AG04450 (cell line): ENCODE results near the gene OGFOD2. TPM values are rescaled to one million over a fixed set of nuclear protein-coding genes. Genes with fewer than 3 reads are reported as not detected.

Experiments used
- CTCF ChIA-PET: fragments of 300-600, 350-600 bp; formaldehyde crosslinking; extraction: SDS; loops from one replicate; lab custom pipeline; 2022; ENCODE audit warnings: antibody characterized with exemption, inconsistent platforms; lab: Charles Lee
- POLR2A ChIA-PET: fragments of 350-600 bp; formaldehyde crosslinking; extraction: SDS; loops from one replicate; lab custom pipeline; 2021; ENCODE audit warnings: antibody characterized with exemption, inconsistent platforms; lab: Yijun Ruan, JAX
- DNase-seq: peaks from one replicate; pipeline ENCODE4 v3.0.0-alpha.2; 2011; ENCODE audit warnings: low read depth, low spot score
- H3K27ac ChIP-seq: one replicate; pipeline ENCODE4 v1.5.1; 2012; ENCODE audit warnings: low read depth, low read length, control low read depth
- H3K27me3 ChIP-seq: one replicate; pipeline ENCODE4 v1.6.0; 2012; ENCODE audit warnings: low read length; ENCODE audit not compliant: control insufficient read depth, insufficient read depth
- H3K4me3 ChIP-seq: 2 replicates; pipeline ENCODE4 v1.5.1; 2011; ENCODE audit warnings: mild to moderate bottlenecking, low read depth, low read length, control low read depth
- H3K9me3 ChIP-seq: 2 replicates; pipeline ENCODE4 v1.5.1; 2012; ENCODE audit warnings: low read length; ENCODE audit not compliant: control insufficient read depth, insufficient read depth
- CTCF ChIP-seq: IDR thresholded peaks from 2 replicates; pipeline ENCODE4 v1.5.1; 2011; ENCODE audit warnings: low read depth, low read length, control low read depth, inconsistent platforms
- polyA plus RNA-seq: library from polyadenylated mRNA; depleted of rRNA; stranded (reverse); fragments of >200 nt; gene quantifications from 2 replicates; pipeline ENCODE4 v1.2.3, GENCODE V29; 2011

The OGFOD2 gene
- polyA plus RNA-seq, 1 experiment, result 6.1 TPM

DNA sequence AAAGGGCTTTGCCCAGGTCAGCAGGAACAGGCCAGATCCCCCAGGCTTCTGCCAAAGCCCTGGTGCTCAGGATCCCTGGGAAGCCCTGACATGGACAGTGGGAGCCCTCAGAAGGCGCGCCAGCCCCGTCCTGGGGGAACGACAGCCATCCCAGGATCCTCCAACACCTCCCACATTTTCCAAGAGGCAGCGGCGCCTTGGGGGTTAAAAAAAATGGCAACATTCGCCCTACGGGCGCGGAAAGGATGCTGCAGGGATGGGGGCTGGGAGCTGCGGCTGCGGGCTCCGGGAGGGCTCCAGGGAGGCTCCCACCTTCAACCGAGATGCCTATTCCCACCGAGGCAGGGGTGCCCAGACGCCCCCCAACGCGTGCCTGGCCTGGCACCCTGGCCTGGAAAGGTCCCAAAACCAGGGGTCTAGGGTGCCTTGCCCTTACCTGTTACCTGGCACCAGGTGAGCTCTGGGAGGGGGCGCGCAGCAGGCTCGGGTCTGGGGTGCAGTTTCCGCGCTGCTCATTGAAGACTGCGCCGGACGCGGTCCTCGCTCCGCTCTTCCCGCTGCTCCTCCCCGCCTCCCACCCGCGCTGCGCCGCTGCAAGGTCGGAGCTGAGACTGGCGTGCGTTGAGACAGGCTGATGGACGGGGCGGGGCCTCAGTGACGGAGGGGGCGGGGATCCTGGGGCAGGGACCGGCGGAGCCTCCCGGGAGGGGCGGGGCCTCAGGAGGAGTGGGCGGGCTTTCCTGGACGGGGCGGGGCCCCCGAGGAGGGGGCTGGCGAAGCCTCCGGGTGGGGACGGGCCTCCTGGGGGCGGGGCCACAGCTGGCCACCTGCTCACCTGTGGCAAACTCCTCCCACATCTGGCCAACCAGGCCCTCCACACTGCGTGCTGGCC is 8.9 kb upstream of the OGFOD2 start, which contains the start of gene ABCB9:
ABCB9 (minus strand) TSS at position 613 of the 892 bp plus-strand sequence. CDS start 6,228 bp downstream, outside the sequence.
- POLR2A ChIA-PET, result interaction anchor here (0.6 to 2.8 kb wide), 6 partner anchors 9 to 328 kb away, joined by 3 to 17 read pairs (median 4); partner anchors contain the start of genes MPHOSPH9, MTRFR and OGFOD2
- no peaks in the 10 kb centered on the region for H3K9me3 ChIP-seq
- no peak within 1 kb of the TSS for H3K27ac ChIP-seq
- peak within 1 kb of the TSS; percentile 82 for H3K4me3 ChIP-seq
- peak; percentile 72 for DNase-seq
- H3K27me3 ChIP-seq, result no peaks in the 10 kb centered on the region
- CTCF ChIA-PET, result interaction anchor here (0.7 to 1.3 kb wide), 6 partner anchors 9 to 699 kb away, joined by 3 to 7 read pairs (median 4); partner anchors contain the start of gene OGFOD2
- no peak for TF ChIP-seq CTCF

DNA sequence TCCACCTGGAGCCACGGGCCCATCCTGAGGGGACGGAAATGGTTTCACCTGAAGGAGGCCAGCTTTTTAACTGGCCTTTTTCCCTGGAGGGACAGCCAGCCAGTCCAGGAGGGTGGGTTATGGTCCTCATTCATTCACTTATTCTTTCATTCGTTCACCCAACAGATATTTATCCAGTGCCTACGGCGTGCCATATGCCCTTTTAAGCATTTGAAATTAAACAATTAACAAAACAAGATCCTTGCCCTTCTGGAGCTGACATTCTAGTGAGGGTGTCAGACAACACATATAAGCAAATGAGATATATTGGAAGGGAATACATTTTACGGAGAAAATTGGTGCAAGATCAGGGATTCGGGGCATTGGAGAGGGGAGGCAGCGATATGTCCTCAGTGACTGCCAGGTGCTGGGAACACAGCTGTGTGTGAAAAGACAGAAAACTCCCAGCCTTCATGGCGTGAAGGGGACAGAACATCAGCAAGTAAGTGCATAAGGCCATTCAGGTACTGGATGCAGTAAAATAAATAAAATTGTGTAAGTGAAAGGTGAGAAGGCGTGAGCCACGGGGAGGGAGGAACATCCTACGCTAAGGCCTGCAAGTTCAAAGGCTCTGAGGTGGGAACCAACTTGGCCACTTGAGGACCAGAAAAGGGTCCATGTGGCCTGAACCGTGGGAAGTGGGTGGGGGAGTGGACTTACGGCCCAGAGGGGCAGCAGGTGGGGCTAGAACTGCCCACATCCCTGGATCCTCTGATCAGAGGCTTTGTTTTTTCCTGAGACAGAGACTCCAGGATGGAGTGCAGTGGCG is 8.1 kb upstream of the OGFOD2 start:
- CTCF ChIA-PET, result interaction anchor here (0.8 to 2.5 kb wide), 4 partner anchors 8 to 272 kb away, joined by 3 to 10 read pairs (median 6); partner anchors contain the start of gene OGFOD2
- Histone ChIP-seq H3K27ac (no peak overlapping the region), H3K27me3 (no peaks in the 10 kb centered on the region), H3K4me3 (no peak overlapping the region), H3K9me3 (no peaks in the 10 kb centered on the region)
- TF ChIP-seq CTCF, result no peak
- POLR2A ChIA-PET, result interaction anchor here (0.6 to 2.8 kb wide), 5 partner anchors 8 to 327 kb away, joined by 3 to 17 read pairs (median 4); partner anchors contain the start of genes MPHOSPH9, MTRFR and OGFOD2
- DNase-seq, result no peak

DNA sequence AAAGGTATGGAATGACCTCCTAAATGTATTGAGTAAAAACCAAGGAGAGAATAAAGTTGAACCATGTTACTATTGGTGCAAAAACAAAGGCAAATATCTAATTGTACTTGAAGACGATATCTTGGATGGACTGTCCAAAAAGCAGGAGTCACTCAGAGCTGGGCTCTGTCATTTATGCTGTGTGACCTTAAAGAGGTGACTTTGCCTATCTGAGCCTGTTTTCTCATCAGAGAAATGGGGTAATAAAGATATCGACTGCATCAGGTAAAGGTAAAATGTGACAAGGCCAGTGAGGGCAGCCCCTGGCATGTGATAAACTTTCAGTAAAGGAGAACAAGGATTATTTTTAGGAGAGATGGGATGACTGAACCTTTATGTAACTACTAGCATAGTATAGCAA is 6.9 kb upstream of the OGFOD2 start:
- Histone ChIP-seq H3K4me3 (no peak overlapping the region), H3K27me3 (no peaks in the 10 kb centered on the region), H3K27ac (no peak overlapping the region), H3K9me3 (no peaks in the 10 kb centered on the region)
- CTCF ChIA-PET, result interaction anchor here (2.5 kb wide), 1 partner anchor 270 kb away, joined by 10 read pairs; no protein-coding TSS in a partner anchor
- no peak for TF ChIP-seq CTCF
- DNase-seq, result no peak
- POLR2A ChIA-PET, result interaction anchor here (2.8 kb wide), 1 partner anchor 265 kb away, joined by 17 read pairs; the partner anchor contains the start of genes MPHOSPH9 and MTRFR

DNA sequence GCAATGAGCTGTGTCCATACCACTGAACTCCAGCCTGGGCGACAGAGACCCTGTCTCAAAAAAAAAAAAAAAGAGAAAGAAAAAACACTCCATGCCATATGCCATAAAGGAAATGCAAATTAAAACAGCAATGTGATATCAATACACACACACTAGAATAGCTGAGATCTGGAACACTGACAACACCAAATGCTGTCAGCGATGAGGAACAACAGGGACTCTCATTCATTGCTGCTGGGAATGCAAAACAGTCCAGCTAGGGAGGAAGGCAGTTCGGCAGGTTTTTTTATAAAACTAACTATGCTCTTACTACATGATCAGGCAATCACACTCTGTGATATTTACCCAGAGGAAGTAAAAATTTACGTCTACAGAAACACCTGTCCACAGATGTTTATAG is 5.4 kb upstream of the OGFOD2 start:
- CTCF ChIA-PET, result interaction anchor here (0.5 to 2.5 kb wide), 4 partner anchors 176 to 779 kb away, joined by 3 to 10 read pairs (median 6); no protein-coding TSS in a partner anchor
- no peaks in the 10 kb centered on the region for H3K9me3 ChIP-seq
- POLR2A ChIA-PET, result interaction anchor here (0.6 to 1.0 kb wide), 3 partner anchors 74 to 659 kb away, joined by 3 to 5 read pairs (median 3); no protein-coding TSS in a partner anchor
- no peak for TF ChIP-seq CTCF
- H3K27ac ChIP-seq, result no peak overlapping the region
- DNase-seq, result no peak
- H3K27me3 ChIP-seq, result no peaks in the 10 kb centered on the region
- H3K4me3 ChIP-seq, result no peak overlapping the region
